DMS79 (cell line): ENCODE measurements around the gene ROBO1.
"Not testable (repeated sequence)": the region's sequence is repeated elsewhere in the genome, so short reads cannot be mapped to it uniquely, and the experiment has no call there.

Experiments used
- DNase-seq: peaks from one replicate; lab custom pipeline; 2025; lab: John Stamatoyannopoulos, UW

The ROBO1 gene

GRCh38 chr3:79310016-79310415 lies 457.8 kb downstream of the ROBO1 start:
- no peak for DNase-seq

- DNase-seq = no peak
Measured at GRCh38 chr3:79306934-79307570, 460.7 kb downstream of the ROBO1 start.

GRCh38 chr3:79299949-79300635 lies 467.7 kb downstream of the ROBO1 start:
- not testable (repeated sequence) for DNase-seq

GRCh38 chr3:79297245-79297960 lies 470.4 kb downstream of the ROBO1 start:
- no peak for DNase-seq

- DNase-seq = no peak
Measured at GRCh38 chr3:79286882-79287281, 480.9 kb downstream of the ROBO1 start.

- DNase-seq = no peak
Measured at GRCh38 chr3:79285871-79286270, 481.9 kb downstream of the ROBO1 start.

GRCh38 chr3:79285380-79285779 lies 482.4 kb downstream of the ROBO1 start:
- no peak for DNase-seq

- DNase-seq = no peak
Measured at GRCh38 chr3:79284781-79285180, 483.0 kb downstream of the ROBO1 start.

GRCh38 chr3:79278681-79279080 lies 489.1 kb downstream of the ROBO1 start:
- DNase-seq = no peak

- DNase-seq = no peak
Measured at GRCh38 chr3:79268422-79268821, 499.4 kb downstream of the ROBO1 start.

GRCh38 chr3:79264892-79265291 lies 502.9 kb downstream of the ROBO1 start:
- DNase-seq = no peak

GRCh38 chr3:79263423-79263822 lies 504.4 kb downstream of the ROBO1 start:
- no peak for DNase-seq

- DNase-seq = no peak
Measured at GRCh38 chr3:79258479-79258878, 509.3 kb downstream of the ROBO1 start.

- no peak for DNase-seq
Measured at GRCh38 chr3:79257791-79258190, 510.0 kb downstream of the ROBO1 start.

- no peak for DNase-seq
Measured at GRCh38 chr3:79255702-79256101, 512.1 kb downstream of the ROBO1 start.

GRCh38 chr3:79255292-79255691 lies 512.5 kb downstream of the ROBO1 start:
- DNase-seq = no peak

- DNase-seq = no peak
Measured at GRCh38 chr3:79253704-79254103, 514.1 kb downstream of the ROBO1 start.

GRCh38 chr3:79253271-79253670 lies 514.5 kb downstream of the ROBO1 start:
- no peak for DNase-seq

- no peak for DNase-seq
Measured at GRCh38 chr3:79250746-79251145, 517.1 kb downstream of the ROBO1 start.

GRCh38 chr3:79249701-79250100 lies 518.1 kb downstream of the ROBO1 start:
- DNase-seq = no peak

GRCh38 chr3:79247725-79248043 lies 520.1 kb downstream of the ROBO1 start:
- no peak for DNase-seq

GRCh38 chr3:79246875-79247724 lies 520.7 kb downstream of the ROBO1 start:
- no peak for DNase-seq
